Keratinocyte (primary cell): Measurements from ENCODE around the gene TSHZ2. TPM values are rescaled to one million over a fixed set of nuclear protein-coding genes. Genes with fewer than 3 reads are reported as not detected.

Experiments
- DNase-seq: peaks from one replicate; pipeline ENCODE4 v3.0.0-alpha.2; 2011; ENCODE audit warnings: low read depth, missing footprints, low spot score
- FAIRE-seq: peaks from 2 replicates; lab custom pipeline; 2011; peaks lifted over from hg19 to GRCh38; lab: Jason Lieb, UNC
- H2AFZ ChIP-seq: 2 replicates; pipeline ENCODE4 v1.6.0; 2012; ENCODE audit warnings: low read length, control low read depth, inconsistent platforms; ENCODE audit not compliant: control insufficient read depth
- H3K27ac ChIP-seq: 2 replicates; pipeline ENCODE4 v1.5.1; 2011; ENCODE audit warnings: low read length; ENCODE audit not compliant: control insufficient read depth, insufficient read depth
- H3K27me3 ChIP-seq: 3 replicates; pipeline ENCODE4 v1.6.0; 2011; ENCODE audit warnings: low read length; ENCODE audit not compliant: control insufficient read depth, insufficient read depth; ENCODE audit errors: extremely low read depth
- H3K36me3 ChIP-seq, 2 experiments: 2 replicates in 1 of 2; 3 replicates in 1 of 2; pipeline ENCODE4 v1.5.1; 2011; ENCODE audit warnings: low read length in 2 of 2, mild to moderate bottlenecking in 1 of 2; ENCODE audit not compliant: control insufficient read depth in 2 of 2, insufficient read depth in 2 of 2; ENCODE audit errors: extremely low read depth in 1 of 2
- H3K4me1 ChIP-seq: 3 replicates; pipeline ENCODE4 v1.5.1; 2011; ENCODE audit warnings: low read length; ENCODE audit not compliant: control insufficient read depth, insufficient read depth; ENCODE audit errors: extremely low read depth
- H3K4me2 ChIP-seq: 3 replicates; pipeline ENCODE4 v1.6.0; 2011; ENCODE audit warnings: low read depth, low read length; ENCODE audit not compliant: control insufficient read depth, insufficient read depth; ENCODE audit errors: extremely low read depth
- H3K4me3 ChIP-seq, 3 experiments: fragments of 200-600 bp in 1 of 3; sonication (generic) in 1 of 3; 2 replicates in 2 of 3; 3 replicates in 1 of 3; pipeline ENCODE4 v1.5.1; 2011 to 2016; ENCODE audit warnings: low read length in 3 of 3, mild to moderate bottlenecking in 3 of 3, control low read depth in 2 of 3, inconsistent platforms in 1 of 3, low read depth in 1 of 3, mixed read lengths in 1 of 3, mixed run types in 1 of 3, moderate library complexity in 1 of 3; ENCODE audit not compliant: control insufficient read depth in 2 of 3, insufficient read depth in 2 of 3; ENCODE audit errors: extremely low read depth in 1 of 3
- H3K79me2 ChIP-seq: 2 replicates; pipeline ENCODE4 v1.6.0; 2012; ENCODE audit warnings: low read length; ENCODE audit not compliant: control insufficient read depth, insufficient read depth
- H3K9ac ChIP-seq: 3 replicates; pipeline ENCODE4 v1.6.0; 2011; ENCODE audit warnings: low read length; ENCODE audit not compliant: control insufficient read depth, insufficient read depth; ENCODE audit errors: extremely low read depth
- H3K9me1 ChIP-seq: 3 replicates; pipeline ENCODE4 v1.6.0; 2011; ENCODE audit warnings: low read length; ENCODE audit not compliant: control insufficient read depth, insufficient read depth; ENCODE audit errors: extremely low read depth
- H3K9me3 ChIP-seq: 2 replicates; pipeline ENCODE4 v1.5.1; 2012; ENCODE audit warnings: low read depth, low read length; ENCODE audit not compliant: control insufficient read depth
- H4K20me1 ChIP-seq: 3 replicates; pipeline ENCODE4 v1.6.0; 2011; ENCODE audit warnings: low read length; ENCODE audit not compliant: control insufficient read depth, insufficient read depth; ENCODE audit errors: extremely low read depth
- CTCF ChIP-seq, 3 experiments: IDR thresholded peaks in 1 of 3; conservative IDR thresholded peaks in 1 of 3; optimal IDR thresholded peaks in 1 of 3; 2 replicates in 2 of 3; 3 replicates in 1 of 3; pipeline versions ENCODE3 to v1.5.1; 2011; ENCODE audit warnings: low read length in 3 of 3, mild to moderate bottlenecking in 3 of 3, moderate library complexity in 2 of 3, control low read depth in 1 of 3, inconsistent platforms in 1 of 3; ENCODE audit not compliant: insufficient read depth in 2 of 3; ENCODE audit errors: extremely low read depth in 1 of 3
- EZH2 ChIP-seq: IDR thresholded peaks from one replicate; pipeline ENCODE4 v1.6.1; 2012; ENCODE audit warnings: inconsistent platforms, mild to moderate bottlenecking, low read length, moderate library complexity
- dilution Hi-C: fragments of 300-500 bp; cut with MboI; formaldehyde crosslinking; loops from one replicate; pipeline ENCODE4 v1.7.0; 2020; ENCODE audit warnings: low sequenced_read_pairs; ENCODE audit not compliant: extremely low pct_ligation_motif_present
- polyA plus RNA-seq, 5 experiments: library from polyadenylated mRNA; depleted of rRNA in 3 of 5; stranded (reverse) in 3 of 5; stranded (forward) in 1 of 5; unstranded in 1 of 5; fragments of >200 nt; gene quantifications; 1 replicate in 1 of 5; 2 replicates in 3 of 5; 3 replicates in 1 of 5; pipeline versions ENCODE4 v1.2.1 to v1.2.3, GENCODE V29; 2011 to 2012; ENCODE audit warnings: missing spikeins in 2 of 5, low read depth in 1 of 5, low replicate concordance in 1 of 5

The TSHZ2 gene
- polyA plus RNA-seq, 1 donor (not counting 4 experiments of a cell fraction or from before 2014, with no cell fraction given), result 1.1 TPM

- Histone ChIP-seq H4K20me1 (no peaks in the 10 kb centered on the region), H3K9me1 (no peaks in the 10 kb centered on the region), H3K27ac (no peak overlapping the region), H3K4me2 (no peak overlapping the region), H2AFZ (no peak overlapping the region), H3K27me3 (no peaks in the 10 kb centered on the region), H3K79me2 (no peaks in the 10 kb centered on the region), H3K4me3 (no peak overlapping the region), H3K9ac (no peak overlapping the region), H3K9me3 (no peaks in the 10 kb centered on the region), H3K4me1 (no peaks in the 10 kb centered on the region), H3K36me3 (no peaks in the 10 kb centered on the region)
- FAIRE-seq, result no peak
- DNase-seq, result no peak
- TF ChIP-seq EZH2 (no peak), CTCF (optimal IDR thresholded peaks at IDR 0.05 in 1 of 3, IDR thresholded peaks at IDR 0.05 in 1 of 3, conservative IDR thresholded peaks at IDR 0.05 in 1 of 3; ENCODE audit: extremely low read depth in 1 of 3, insufficient read depth in 2 of 3, low read length in 3 of 3) (no peak)
- dilution Hi-C loops, result no loop called here
These were observed 275.4 kb downstream of the TSHZ2 start for GRCh38 chr20:53247468-53248103.

- Histone ChIP-seq H3K27me3 (no peaks in the 10 kb centered on the region), H4K20me1 (no peaks in the 10 kb centered on the region), H3K9me1 (no peaks in the 10 kb centered on the region), H3K4me1 (no peaks in the 10 kb centered on the region), H3K9me3 (peaks cover 2% of the 10 kb centered on the region), H3K9ac (no peak overlapping the region), H3K4me2 (no peak overlapping the region), H3K27ac (no peak overlapping the region), H3K79me2 (no peaks in the 10 kb centered on the region), H3K36me3 (no peaks in the 10 kb centered on the region), H2AFZ (no peak overlapping the region), H3K4me3 (no peak overlapping the region)
- dilution Hi-C loops, result no loop called here
- DNase-seq, result no peak
- TF ChIP-seq CTCF (optimal IDR thresholded peaks at IDR 0.05 in 1 of 3, IDR thresholded peaks at IDR 0.05 in 1 of 3, conservative IDR thresholded peaks at IDR 0.05 in 1 of 3; ENCODE audit: extremely low read depth in 1 of 3, insufficient read depth in 2 of 3, low read length in 3 of 3) (no peak), EZH2 (no peak)
- no peak for FAIRE-seq
These were observed 278.3 kb downstream of the TSHZ2 start for GRCh38 chr20:53250456-53250855.
